B cell (primary cell): ENCODE results near the gene BLID.

Experiments used
- CTCF ChIP-seq: fragments of 200-600 bp; IDR thresholded peaks from one replicate; pipeline ENCODE4 v1.8.0; 2022; ENCODE audit warnings: antibody characterized with exemption, mild to moderate bottlenecking
- EZH2 ChIP-seq: IDR thresholded peaks from 2 replicates; pipeline ENCODE4 v1.6.1; 2012; ENCODE audit warnings: borderline replicate concordance, low read depth, mild to moderate bottlenecking, moderate library complexity, low read length; ENCODE audit not compliant: insufficient read depth, poor library complexity, severe bottlenecking

GRCh38 chr11:122093731-122094275, 22.2 kb downstream of the BLID start:
- TF ChIP-seq EZH2 = no peak
- TF ChIP-seq CTCF = no peak
